Measurements from ENCODE around the gene MTR.
"Not testable (repeated sequence)": the region's sequence is repeated elsewhere in the genome, so short reads cannot be mapped to it uniquely, and the experiment has no call there.

MTR gene

DNA sequence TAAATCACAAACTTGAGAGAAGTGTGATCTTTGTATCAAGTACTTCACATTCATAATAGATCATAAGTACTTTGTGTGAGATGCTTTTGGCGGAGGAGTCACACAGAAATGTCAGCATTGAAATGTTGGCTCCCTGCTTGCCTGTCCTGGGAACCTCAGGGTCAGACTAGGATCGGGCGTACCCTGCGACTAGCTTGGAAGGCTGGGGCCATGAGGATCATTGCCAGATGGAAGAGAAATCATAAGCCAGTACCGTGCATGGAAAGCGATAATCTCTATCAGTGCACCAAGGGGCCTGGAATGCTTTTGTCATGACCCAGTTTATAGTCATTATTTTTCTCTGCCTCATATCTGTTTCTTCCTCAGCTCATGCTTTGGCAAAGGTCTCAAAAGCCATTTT is 35.5 kb downstream of the MTR start:
- DNase-seq (ENCODE audit: low read depth in 2 of 2) = no peak

DNA sequence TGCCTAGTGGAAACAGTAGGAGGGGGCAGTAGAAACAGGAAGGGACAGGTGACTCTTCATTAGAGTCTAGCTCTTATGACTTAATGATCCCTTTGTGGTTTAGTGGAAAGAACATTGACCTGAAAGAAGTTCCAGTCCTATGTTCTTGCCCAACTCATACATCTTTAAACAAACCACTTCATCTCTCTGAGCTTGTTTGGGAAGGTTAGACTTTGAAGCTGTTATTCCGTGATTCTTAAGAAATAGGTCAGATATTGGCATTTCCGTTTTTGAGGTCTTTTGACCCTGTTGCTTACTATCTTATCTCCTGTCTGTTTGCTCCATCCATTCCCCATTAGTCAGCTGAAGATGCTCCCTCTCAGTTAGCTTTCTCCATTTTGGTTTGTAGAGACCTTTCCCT is 38.5 kb downstream of the MTR start:
- no peak for DNase-seq (ENCODE audit: low read depth in 2 of 2)

DNA sequence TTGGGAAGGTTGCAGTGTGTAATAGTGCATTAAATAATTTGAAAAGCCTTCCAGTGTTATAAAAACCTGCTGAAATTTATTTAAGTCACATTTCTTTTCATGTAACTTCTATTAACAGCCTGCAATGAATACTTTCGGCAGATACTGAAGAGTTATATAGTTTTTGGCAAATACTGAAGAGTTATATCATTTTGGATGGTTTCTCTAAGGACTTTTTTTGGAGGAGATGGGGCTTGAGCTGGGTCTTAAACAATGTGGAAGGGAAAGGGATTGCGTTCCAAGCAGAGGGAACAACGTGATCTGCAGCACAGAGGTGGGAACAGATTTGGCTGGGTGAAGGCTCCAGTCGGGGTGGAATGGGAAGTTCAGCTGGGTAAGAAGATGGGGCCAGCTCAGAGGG is 39.8 kb downstream of the MTR start:
- no peak for DNase-seq (ENCODE audit: low read depth in 2 of 2)

DNA sequence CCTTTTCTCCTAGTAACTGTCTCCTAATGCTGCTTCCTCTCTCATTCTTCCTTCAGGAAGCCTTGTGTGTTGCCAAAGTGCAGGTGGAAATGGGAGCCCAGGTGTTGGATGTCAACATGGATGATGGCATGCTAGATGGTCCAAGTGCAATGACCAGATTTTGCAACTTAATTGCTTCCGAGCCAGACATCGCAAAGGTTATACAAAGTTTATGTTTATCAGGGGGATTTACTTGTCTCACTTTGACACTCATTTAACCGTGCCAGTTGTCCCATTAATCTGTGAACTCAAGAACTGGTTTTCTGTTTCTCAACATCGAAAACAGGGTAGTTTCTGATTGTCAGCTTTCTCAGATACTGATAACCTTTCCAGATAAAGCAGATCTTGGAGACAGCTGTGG is 40.4 kb downstream of the MTR start:
- DNase-seq (ENCODE audit: low read depth in 2 of 2) = no peak

DNA sequence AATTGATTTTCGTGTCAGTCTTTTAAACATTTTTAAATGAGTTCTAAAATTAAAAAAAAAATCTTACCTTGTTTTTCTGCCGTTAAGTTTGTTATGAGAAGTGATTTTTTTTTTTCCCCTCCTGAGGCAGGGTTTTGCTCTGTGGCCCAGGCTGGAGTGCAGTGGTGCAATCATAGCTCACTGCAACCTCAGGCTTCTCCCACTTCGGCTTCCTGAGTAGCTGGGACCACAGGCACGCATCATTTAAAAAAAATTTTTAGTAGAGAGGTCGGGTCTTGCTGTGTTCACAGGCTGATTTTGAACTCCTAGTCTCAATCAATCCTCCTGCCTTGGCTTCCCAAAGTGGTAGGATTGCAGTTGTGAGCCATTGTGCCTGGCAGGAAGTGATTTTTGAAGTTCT is 41.1 kb downstream of the MTR start:
- DNase-seq (ENCODE audit: low read depth in 2 of 2) = no peak

DNA sequence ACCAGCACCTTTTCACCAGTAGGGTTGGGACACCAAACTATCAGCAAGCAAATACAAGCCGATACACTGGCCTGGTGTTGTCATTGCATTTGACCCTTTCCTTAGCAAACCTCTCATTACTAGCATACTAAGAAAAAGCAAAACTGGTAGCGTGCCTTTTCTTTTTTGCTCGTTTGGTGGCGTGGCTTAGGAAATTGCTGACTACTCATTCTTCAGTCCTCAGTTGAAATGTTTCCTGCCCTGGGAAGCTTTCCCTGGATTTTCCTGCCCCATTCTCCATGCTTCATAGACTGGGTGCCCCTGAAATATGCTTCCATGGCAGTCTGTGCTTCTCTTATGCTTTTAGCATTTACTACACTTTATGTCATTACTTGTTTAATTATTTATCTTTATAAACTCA is 42.0 kb downstream of the MTR start:
- no peak for DNase-seq (ENCODE audit: low read depth in 2 of 2)

DNA sequence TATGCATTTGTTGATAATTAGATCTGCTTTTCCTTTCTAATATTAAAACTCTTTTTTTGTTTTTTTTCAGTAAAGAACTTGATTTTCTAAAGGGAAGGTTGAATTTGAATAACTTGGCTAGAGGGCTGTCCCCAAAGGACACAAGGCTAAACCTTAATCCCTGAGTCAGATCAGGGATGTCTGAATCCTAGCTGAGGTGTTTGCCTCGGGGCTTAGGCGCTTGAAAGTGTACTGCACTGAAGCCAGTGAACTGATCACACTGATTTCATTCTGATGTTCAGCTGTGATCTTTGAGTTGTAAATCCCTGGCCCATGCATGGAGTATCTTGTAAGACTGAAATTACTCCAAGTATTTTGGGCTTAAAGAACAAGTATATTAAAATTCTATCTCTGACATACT is 42.8 kb downstream of the MTR start:
- no peak for DNase-seq (ENCODE audit: low read depth in 2 of 2)

DNA sequence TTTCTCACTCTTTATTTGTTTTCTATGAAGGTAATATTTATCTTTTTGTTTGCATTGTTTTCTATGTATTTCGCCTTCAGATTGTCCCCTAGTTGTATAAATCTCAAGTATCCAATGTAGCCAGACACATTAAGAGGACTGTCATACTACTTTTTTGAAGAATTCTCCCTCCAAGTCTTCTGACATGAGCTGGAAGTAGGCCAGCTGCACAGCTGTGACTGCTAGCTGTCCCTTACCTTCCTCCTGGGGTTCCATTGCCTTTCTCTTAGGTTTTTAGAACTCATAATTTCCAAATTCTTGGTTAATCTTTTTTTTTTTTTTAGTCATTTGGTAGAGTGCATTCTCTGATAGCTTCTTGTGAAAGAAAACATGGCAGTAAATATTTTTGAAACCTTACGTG is 46.2 kb downstream of the MTR start:
- no peak for DNase-seq (ENCODE audit: low read depth in 2 of 2)

DNA sequence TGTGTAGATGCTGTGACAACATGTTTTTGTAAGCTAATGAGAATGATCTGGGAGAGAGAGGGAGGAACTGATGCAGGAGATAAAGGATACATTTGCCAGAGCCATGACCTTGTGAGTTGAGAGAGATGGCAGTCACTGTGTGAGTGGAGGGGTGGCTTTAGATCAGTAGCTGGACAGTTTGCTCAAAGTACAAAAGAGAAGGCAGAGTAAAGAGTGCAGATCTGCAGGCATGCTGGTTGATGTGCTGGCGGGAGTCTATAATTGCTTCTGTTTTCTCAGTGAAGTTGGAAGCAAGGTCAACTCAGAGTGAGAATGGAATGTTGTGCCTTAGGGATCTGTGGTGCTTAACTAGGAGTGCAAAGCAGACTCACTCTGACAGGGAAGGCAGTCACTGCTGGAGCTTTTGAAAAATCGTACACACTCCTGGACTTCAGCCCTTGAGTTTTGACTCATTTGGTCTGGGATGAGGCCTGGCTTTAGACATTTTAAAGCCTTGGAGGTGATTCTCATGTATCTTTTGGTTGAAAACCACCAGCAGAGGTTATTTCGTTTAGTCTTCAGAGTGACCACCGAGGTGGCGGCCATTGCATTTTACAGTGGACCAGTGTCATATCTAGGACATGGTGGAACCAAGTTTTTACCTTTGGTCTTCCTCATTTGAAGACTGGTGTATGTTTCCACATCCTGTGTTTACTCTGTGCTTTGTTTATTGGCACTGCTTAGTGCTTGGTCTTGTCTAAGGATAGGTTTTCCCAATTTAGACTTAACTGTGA is 49.6 kb downstream of the MTR start:
- DNase-seq (ENCODE audit: low read depth in 2 of 2) = no peak

DNA sequence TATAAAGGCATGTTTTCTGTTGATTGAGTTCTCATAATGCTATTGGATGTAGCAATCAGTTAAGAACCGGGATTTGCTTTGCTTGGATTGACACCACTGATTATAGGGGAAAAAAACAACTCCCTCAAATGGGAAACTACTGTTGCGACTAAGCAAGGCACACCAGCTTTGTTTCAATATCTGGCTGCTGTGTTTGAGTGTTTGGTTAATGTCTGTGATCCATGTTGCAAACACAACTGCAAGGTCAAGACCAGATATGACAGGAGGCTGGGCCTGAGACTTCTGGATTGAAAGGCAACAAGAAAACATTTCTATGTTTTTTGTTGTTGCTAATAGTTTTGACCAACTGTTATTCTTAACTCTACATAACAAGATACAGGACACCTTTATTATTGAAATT is 50.7 kb downstream of the MTR start:
- no peak for DNase-seq (ENCODE audit: low read depth in 2 of 2)

DNA sequence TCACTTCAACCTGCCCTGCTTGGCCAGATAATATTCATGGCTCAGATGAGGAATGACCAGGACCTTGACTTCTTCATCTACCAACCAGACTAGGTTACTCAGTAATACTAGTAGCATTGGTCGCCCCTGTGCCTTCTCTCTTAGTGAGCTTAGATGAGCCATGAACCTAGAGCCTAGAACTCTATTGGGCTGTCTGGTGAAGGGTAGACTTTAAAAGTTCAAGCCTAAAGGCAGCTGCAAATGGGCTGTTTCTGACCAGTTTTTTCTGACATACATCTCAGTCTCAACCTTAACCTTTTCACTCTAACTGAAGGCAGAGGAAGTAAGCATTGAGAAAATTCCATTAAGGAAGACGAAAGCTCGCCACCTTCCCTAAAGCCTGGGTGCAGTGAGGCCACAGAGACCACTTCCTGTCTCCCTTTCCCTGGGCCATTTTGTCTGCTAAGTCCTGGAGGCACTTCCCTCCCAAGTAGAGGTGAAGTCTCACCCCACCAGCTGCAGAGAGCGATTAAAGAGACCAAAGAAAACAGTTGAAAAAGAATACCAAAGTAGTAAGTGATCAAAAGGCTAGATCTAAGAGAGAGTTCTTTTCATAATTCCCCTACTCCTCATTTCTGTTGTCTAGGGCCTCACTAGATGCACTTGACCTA is 53.3 kb downstream of the MTR start:
- no peak for DNase-seq (ENCODE audit: low read depth in 2 of 2)

DNA sequence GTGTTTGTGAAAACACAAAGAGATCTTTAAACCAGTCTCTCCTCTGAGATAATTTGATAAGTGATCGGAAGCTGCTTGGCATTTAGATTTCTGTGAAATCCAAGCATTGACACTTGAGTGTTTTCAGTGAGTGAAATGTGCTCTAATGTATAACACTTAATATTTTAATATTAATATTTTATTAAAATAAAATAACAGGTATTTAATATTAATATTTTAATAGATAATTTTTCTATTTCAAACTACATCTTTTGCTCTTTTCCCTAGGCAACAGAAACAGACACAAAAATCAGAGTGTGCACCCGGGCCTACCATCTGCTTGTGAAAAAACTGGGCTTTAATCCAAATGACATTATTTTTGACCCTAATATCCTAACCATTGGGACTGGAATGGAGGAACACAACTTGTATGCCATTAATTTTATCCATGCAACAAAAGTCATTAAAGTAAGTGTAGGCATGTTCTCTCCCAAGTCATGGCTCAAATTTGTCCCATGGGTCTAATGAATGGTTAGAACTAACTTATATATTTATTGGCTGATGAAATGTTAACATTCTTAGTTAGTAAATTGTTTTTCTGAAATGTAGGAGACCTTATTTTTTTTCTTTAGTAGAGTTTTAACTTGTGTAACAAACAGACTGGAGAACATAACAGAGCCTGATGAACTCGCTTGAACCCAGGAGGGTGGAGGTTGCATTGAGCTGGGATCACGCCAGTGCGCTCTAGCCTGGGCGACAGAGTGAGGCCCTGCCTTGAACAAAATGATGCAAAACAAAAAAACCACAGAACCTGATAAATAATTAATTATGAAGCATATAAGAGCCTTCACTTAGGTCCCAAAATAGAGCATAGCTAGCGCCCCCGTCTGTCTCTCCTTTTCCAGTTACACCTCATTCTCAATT is 55.2 kb downstream of the MTR start:
- no peak for DNase-seq (ENCODE audit: low read depth in 2 of 2)

DNA sequence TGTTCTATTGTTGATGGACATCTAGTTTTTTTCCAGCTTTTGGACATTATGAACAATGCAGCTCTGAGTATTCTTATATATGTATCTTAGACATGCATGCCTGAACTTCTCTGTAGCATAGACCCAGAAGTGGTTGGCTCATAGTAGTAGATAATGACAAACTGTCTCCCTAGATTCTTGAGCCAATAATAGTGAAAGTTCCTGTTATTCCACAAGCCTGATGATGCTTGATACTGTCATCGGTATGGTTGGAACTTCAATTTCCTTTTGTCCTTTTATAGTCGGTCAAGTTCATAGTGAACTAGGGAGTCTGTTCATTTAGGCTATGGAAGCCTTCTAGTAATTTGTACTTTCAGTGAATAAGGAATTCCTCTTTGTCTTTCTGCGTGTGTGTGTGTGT is 56.8 kb downstream of the MTR start:
- DNase-seq (ENCODE audit: low read depth in 2 of 2) = no peak

DNA sequence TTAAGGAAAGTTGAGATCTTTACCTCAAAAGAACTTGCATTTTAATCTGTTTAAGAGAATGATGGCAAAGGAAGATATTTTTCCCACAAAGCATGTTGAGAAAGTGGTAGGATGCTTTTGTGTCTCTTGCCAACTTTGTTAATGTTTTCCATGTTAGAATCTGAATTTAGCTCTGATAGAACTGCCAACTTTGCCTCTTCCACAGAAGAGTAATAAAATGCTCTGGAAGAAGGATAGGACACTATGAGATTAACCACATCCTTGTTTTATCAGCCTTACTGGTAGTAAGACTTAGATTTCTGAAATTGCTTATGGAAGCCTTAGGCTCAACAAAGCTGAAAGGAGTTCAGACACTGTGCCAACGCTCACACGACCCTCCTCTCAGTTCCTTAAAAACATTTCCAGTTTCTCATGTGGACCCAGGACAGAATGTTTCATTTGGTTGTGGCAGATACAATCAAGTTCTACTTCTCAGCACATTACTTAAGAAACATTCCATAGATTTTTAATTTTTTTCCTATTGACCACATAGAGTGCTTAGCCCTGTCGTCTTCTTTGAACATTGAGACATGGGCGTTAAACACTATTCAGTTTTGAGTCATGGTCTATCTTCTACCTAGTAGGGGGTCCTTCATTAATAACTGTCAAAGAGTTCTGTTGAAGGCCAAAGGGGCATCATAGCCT is 59.0 kb downstream of the MTR start:
- no peak for DNase-seq (ENCODE audit: low read depth in 2 of 2)

DNA sequence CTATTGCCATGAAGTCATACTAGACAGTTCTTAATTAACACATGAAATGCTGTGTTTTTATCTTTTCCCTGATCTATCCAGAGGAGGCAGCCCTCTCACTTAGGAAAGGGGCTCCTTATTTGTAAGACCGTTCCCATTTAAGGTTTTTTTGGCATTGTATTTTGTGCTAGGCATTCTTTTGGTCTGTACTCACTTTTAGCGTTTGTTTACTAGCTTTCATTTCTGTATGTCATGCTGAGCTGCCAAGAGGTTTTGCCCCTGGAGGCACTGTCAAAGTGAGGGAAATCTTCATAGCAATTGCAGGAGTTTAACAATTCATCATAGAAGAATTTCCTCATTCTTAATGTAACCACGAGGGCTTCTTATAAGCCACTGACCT is 59.5 kb downstream of the MTR start:
- no peak for DNase-seq (ENCODE audit: low read depth in 2 of 2)

DNA sequence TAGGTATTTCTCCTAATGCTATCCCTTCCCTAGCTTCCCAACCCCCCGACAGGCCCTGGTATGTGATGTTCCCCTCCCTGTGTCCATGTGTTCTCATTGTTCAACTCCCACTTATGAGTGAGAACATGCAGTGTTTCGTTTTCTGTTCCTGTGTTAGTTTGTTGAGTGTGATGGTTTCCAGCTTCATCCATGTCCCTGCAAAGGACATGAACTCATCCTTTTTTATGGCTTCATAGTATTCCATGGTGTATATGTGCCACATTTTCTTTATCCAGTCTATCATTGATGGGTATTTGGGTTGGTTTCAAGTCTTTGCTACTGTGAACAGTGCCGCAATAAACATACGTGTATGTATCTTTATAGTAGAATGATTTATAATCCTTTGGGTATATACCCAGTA is 61.6 kb downstream of the MTR start:
- DNase-seq (ENCODE audit: low read depth in 2 of 2) = not testable (repeated sequence)

DNA sequence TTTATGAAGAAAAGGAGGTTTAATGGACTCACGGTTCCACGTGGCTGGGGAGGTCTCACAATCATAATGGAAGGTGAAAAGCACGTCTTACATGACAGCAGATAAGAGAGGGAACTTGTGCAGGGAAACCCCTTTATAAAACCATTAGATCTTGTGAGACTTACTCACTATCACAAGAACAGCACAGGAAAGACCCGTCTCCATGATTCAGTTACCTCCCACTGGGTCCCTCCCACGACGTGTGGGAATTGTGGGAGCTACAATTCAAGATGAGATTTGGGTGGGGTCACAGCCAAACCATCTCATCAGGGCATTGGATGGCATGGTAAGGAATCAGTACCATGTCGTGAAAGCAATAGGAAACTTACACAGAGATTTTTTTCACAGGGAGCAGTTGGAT is 63.1 kb downstream of the MTR start:
- no peak for DNase-seq (ENCODE audit: low read depth in 2 of 2)

DNA sequence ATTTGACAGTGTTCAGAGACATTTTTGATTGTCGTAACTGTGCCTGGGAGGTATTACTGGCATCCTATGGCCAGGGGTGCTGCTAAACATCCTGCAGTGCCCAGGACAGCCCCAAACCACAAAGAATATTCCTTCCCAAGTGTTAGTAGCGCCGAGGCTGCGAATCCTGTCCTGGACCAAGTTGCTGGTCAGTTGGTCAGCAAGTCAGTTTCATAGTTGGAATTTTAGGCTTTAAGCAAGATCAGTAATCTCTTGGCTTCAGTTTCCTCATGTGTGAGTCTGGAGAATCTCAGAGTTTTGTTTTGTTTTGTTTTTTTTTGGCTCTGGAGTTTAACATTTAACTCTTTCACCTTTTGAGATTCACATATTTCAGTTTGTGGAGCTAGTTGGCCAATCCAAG is 65.0 kb downstream of the MTR start:
- no peak for DNase-seq (ENCODE audit: low read depth in 2 of 2)

DNA sequence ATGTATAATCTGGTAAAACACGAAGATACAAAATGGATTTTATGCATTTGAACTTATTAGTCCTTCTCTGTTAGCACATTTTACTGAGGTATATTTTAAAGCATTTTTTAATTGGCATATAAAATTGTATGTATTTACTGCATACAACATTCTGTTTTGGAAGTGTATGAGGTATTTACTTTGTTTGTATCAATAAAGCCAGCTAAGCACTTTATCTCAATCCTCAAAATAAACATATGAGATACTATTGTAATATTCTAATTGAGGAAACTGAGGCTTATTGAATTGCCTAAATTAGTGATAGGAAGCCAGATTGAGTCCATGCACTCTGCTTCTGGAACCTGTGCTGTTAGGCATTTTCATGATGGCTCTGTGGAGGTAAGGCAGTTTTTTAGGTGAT is 65.6 kb downstream of the MTR start:
- no peak for DNase-seq (ENCODE audit: low read depth in 2 of 2)

DNA sequence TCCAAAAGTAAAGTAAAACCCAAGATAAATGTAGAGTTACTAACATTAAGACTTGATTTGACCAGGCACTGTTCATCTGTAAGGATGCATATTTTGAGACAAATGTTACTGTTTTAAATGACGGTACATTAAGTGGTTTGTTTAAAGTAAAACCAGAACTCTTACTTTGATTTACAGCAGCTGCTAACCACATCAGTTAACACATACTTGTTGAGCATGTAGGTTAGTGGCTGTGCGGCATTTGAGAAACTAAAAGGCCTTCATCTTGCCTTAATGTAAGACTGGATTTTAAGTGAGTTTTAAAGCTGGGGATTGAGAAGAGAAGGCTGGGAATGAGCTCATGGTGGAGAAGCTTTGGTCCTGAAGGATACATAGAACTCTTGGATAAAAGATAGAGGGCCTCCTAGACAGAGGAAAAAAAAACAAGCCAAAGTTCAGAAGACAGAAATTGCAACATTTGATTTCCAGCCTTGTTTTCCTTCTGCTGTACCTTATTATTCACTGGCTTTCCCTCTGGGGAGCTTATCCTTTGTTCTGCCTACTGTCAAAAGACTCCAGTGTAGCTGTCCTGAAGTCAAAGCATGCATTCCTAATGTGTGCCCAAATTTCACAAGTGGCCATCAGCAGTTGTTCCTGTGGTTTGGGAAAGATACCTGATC is 66.6 kb downstream of the MTR start:
- no peak for DNase-seq (ENCODE audit: low read depth in 2 of 2)

DNA sequence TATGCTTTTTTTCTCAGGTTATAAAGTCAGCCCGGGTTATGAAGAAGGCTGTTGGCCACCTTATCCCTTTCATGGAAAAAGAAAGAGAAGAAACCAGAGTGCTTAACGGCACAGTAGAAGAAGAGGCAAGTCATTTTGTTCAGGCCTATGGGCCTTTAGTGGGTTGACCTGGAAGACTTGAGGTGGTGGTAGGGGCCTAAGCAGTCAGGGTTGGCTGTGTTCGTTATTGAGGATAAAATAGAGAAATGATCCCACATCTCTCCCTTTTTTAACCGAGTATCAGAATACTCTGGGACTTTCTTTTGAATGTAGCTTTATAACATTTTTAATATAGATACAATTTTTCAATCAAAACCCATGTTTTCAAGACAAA is 67.1 kb downstream of the MTR start:
- no peak for DNase-seq (ENCODE audit: low read depth in 2 of 2)

Measured in activated CD8-positive, alpha-beta memory T cell treated with anti-CD3 and anti-CD28 coated beads for 4 hours (primary cell).